ENCODE measurements around the gene SCRN2. TPM values are rescaled to one million over a fixed set of nuclear protein-coding genes. Genes with fewer than 3 reads are reported as not detected.

SCRN2 gene
- total RNA-seq, 3 donors from 2014 or later = 49.2 to 108 (median 54.9) TPM

DNA sequence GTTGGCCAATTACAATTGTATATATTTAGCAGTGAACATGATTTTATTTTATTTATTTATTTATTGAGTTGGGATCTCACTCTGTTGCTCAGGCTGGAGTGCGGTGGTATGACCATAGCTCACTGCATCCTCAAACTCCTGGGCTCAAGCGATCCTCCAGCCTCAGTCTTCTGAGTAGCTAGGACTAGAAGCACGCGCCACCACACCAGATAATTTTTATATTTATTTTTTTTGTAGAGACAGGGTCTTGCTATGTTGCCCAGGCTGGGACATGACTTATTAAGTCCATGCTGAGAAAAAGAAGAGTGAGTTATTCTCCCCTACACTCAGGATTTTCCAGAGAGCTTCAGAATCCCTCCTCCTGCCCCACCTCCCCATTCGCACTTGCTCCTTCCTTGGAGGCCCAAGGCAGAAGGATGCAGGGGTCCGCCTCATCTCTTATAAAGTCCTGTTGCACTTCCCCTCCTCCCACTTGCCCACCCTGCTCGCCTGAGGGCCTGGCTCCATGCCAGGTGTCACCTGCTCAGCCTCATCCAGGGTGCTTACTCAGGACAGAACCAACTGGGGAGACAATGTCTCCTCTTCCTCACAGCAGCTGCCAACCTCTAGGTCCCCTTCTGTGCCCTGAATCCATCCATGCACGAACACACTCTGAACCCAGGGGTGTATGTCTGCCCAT lies 38.8 kb upstream of the SCRN2 start:
- H3K9me3 ChIP-seq = no peaks in the 10 kb centered on the region
- no peak for DNase-seq (ENCODE audit: low spot score in 2 of 2)
- no peaks in the 10 kb centered on the region for H3K36me3 ChIP-seq
- no peaks in the 10 kb centered on the region for H3K27me3 ChIP-seq
- no peak overlapping the region for H3K4me3 ChIP-seq
- TF ChIP-seq POLR2A (IDR thresholded peaks at IDR 0.05) (no peak), POLR2AphosphoS5 (IDR thresholded peaks at IDR 0.05) (no peak)
- TF ChIP-seq, protein P1, sequence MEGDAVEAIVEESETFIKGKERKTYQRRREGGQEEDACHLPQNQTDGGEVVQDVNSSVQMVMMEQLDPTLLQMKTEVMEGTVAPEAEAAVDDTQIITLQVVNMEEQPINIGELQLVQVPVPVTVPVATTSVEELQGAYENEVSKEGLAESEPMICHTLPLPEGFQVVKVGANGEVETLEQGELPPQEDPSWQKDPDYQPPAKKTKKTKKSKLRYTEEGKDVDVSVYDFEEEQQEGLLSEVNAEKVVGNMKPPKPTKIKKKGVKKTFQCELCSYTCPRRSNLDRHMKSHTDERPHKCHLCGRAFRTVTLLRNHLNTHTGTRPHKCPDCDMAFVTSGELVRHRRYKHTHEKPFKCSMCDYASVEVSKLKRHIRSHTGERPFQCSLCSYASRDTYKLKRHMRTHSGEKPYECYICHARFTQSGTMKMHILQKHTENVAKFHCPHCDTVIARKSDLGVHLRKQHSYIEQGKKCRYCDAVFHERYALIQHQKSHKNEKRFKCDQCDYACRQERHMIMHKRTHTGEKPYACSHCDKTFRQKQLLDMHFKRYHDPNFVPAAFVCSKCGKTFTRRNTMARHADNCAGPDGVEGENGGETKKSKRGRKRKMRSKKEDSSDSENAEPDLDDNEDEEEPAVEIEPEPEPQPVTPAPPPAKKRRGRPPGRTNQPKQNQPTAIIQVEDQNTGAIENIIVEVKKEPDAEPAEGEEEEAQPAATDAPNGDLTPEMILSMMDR (IDR thresholded peaks at IDR 0.05) = no peak
- intact Hi-C loops (cut with DNase I; ENCODE audit: low total_unique reads) = no loop called here
- H3K27ac ChIP-seq = no peak overlapping the region
- H3K4me1 ChIP-seq = peaks cover 10 to 14% of the 10 kb centered on the region in 2 donors

- H3K36me3 ChIP-seq = no peaks in the 10 kb centered on the region
- H3K9me3 ChIP-seq = no peaks in the 10 kb centered on the region
- TF ChIP-seq POLR2A (IDR thresholded peaks at IDR 0.05) = no peak
- no peak for TF ChIP-seq POLR2AphosphoS5 (IDR thresholded peaks at IDR 0.05)
- TF ChIP-seq, protein P1 (IDR thresholded peaks at IDR 0.05) = no peak
- H3K4me3 ChIP-seq = no peak overlapping the region
- no peaks in the 10 kb centered on the region for H3K27me3 ChIP-seq
- H3K4me1 ChIP-seq = peaks cover 10 to 18% of the 10 kb centered on the region in 2 donors
- no peak for DNase-seq (ENCODE audit: low spot score in 2 of 2)
- intact Hi-C loops (cut with DNase I; ENCODE audit: low total_unique reads) = no loop called here
- no peak overlapping the region for H3K27ac ChIP-seq
These were observed 38.0 kb upstream of the SCRN2 start for GRCh38 chr17:47879028-47879585.

DNA sequence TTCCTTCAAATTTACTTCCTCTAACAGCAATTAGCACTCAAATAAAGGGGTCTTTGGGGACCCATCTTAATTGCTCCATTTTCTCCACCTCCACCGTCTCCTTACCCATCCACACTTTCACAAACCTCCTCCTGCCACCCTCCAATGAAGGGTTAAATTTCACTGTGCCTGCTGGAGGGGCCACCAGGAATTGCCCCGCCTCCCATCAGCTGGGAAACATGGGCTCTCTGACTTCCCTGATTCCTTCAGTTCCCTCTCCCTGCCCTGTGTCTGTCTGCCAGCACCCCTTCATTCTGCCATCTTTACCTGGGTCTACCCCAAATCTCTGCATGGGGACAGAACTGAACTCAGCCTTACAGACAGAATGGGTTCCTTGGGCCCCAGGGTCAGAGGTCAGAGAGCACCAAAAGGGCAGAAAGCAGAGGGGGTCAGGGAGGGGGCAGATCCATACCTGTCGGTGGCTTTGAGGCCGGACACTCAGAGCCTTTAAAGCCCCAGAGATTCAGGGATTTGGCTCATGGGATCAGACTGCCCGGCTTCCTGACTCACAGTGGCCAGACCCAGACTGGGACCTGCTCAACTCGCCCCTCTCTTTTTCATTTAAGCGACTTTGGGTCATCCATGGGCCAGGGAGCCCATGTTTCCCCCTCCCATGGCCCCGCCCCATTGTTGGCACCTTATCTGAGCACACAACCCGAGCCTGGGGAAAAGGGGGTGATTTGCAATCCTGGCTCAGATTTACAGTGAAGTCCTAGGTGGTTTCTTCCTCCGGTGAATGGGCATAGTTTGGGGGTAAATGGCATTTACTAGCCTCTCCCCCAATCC lies 37.3 kb upstream of the SCRN2 start:
- H3K27me3 ChIP-seq = no peaks in the 10 kb centered on the region

DNA sequence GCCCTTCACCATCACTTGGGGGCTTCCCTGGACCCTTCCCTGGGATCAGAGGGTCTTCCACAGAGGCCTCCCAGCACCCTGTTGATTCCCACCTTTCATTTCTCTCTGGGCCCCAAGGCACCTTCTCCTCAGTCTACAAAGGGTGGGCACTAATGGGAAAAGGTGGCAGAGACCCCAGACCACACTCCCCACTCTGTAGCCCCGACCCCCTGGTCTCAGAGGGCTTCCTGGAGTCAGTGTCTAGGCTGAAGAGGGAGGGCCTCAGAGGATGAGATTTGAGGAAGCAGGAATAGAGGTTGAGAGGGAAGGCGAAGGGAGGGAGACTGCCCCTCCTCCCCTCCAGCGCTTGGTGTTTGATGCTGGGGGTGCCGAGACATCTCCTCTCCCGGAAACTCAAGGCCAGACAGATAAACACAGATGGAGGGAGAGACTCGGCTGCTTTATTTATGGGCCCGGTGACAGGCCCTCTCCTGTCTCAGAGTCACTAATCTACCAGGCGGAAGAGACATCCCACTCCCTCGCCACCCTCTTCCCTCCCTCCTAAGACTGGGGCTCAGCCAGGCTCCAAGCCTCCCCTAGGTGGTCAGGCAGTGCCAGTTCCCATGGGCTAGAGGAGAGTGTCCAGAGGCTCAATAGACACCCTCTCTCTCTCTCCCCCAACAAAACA lies 36.4 kb upstream of the SCRN2 start:
- Histone ChIP-seq H3K4me1 (peaks cover 3 to 17% of the 10 kb centered on the region in 2 donors), H3K27ac (no peak overlapping the region), H3K9me3 (no peaks in the 10 kb centered on the region), H3K36me3 (no peaks in the 10 kb centered on the region), H3K4me3 (no peak overlapping the region), H3K27me3 (peaks cover 0 to 2% of the 10 kb centered on the region in 2 donors)
- DNase-seq (ENCODE audit: low spot score in 2 of 2) = no peak
- intact Hi-C loops (cut with DNase I; ENCODE audit: low total_unique reads) = no loop called here
- TF ChIP-seq, protein P1 (IDR thresholded peaks at IDR 0.05) = no peak
- TF ChIP-seq POLR2AphosphoS5 (IDR thresholded peaks at IDR 0.05) (no peak), POLR2A (IDR thresholded peaks at IDR 0.05) (no peak)

More for the DNA sequence above, 37.3 kb upstream of the SCRN2 start:
- no peaks in the 10 kb centered on the region for H3K36me3 ChIP-seq
- no peak overlapping the region for H3K4me3 ChIP-seq
- H3K27ac ChIP-seq = no peak overlapping the region
- no peak for TF ChIP-seq POLR2A (IDR thresholded peaks at IDR 0.05)
- TF ChIP-seq, protein P1 (IDR thresholded peaks at IDR 0.05) = no peak
- no peak for TF ChIP-seq POLR2AphosphoS5 (IDR thresholded peaks at IDR 0.05)
- intact Hi-C loops (cut with DNase I; ENCODE audit: low total_unique reads) = no loop called here
- H3K9me3 ChIP-seq = no peaks in the 10 kb centered on the region
- peaks cover 5 to 18% of the 10 kb centered on the region in 2 donors for H3K4me1 ChIP-seq
- DNase-seq (ENCODE audit: low spot score in 2 of 2) = no peak

Measured in breast epithelium (tissue), 4 donors.